ENCODE data around the gene MOCOS. TPM values are rescaled to one million over a fixed set of nuclear protein-coding genes. Genes with fewer than 3 reads are reported as not detected.

MOCOS gene
- total RNA-seq, 3 donors from 2014 or later: 3.3 to 4.7 (median 4.4) TPM

GRCh38 chr18:36284671-36285295 is 97.5 kb downstream of the MOCOS start:
- Histone ChIP-seq H3K9me3 (peaks cover 5% of the 10 kb centered on the region), H3K4me1 (ENCODE audit: low read depth) (no peaks in the 10 kb centered on the region), H3K4me3 (no peak overlapping the region), H3K36me3 (ENCODE audit: low read depth) (no peaks in the 10 kb centered on the region)
- peak; percentile 74 for TF ChIP-seq CTCF (IDR thresholded peaks at IDR 0.05)
- ATAC-seq (peak; percentile 62), DNase-seq (peak in 1 of 3 donors; percentile 75)
- intact Hi-C loops (cut with DNase I, micrococcal nuclease): loop anchor here (2.0 to 10.0 kb wide), 3 partner anchors 188 to 270 kb away; no protein-coding TSS in a partner anchor

GRCh38 chr18:36287653-36288052 is 100.4 kb downstream of the MOCOS start:
- DNase-seq (no peak), ATAC-seq (no peak)
- TF ChIP-seq CTCF (IDR thresholded peaks at IDR 0.05): no peak
- H3K4me1 ChIP-seq (ENCODE audit: low read depth): no peaks in the 10 kb centered on the region
- no peaks in the 10 kb centered on the region for H3K36me3 ChIP-seq (ENCODE audit: low read depth)
- intact Hi-C loops (cut with DNase I, micrococcal nuclease): loop anchor here (5.0 to 10.0 kb wide), 2 partner anchors 265 to 273 kb away; no protein-coding TSS in a partner anchor
- H3K4me3 ChIP-seq: no peak overlapping the region
- peaks cover 5% of the 10 kb centered on the region for H3K9me3 ChIP-seq

- Histone ChIP-seq H3K36me3 (ENCODE audit: low read depth) (no peaks in the 10 kb centered on the region), H3K9me3 (peaks cover 5% of the 10 kb centered on the region), H3K4me3 (no peak overlapping the region), H3K4me1 (ENCODE audit: low read depth) (no peaks in the 10 kb centered on the region)
- no peak for DNase-seq
- intact Hi-C loops (cut with DNase I, micrococcal nuclease): loop anchor here (5.0 to 10.0 kb wide), 2 partner anchors 266 to 274 kb away; no protein-coding TSS in a partner anchor
- no peak for ATAC-seq
- TF ChIP-seq CTCF (IDR thresholded peaks at IDR 0.05): no peak
Measured at GRCh38 chr18:36288689-36289088, 101.4 kb downstream of the MOCOS start.

GRCh38 chr18:36294031-36294430 is 106.7 kb downstream of the MOCOS start:
- ATAC-seq: no peak
- no peak for TF ChIP-seq CTCF (IDR thresholded peaks at IDR 0.05)
- DNase-seq: no peak
- H3K4me3 ChIP-seq: no peak overlapping the region
- H3K9me3 ChIP-seq: peaks cover under 1% of the 10 kb centered on the region
- intact Hi-C loops (cut with DNase I, micrococcal nuclease): no loop called here
- peaks cover 13% of the 10 kb centered on the region for H3K4me1 ChIP-seq (ENCODE audit: low read depth)
- H3K36me3 ChIP-seq (ENCODE audit: low read depth): no peaks in the 10 kb centered on the region

GRCh38 chr18:36295214-36295613 is 107.9 kb downstream of the MOCOS start:
- Histone ChIP-seq H3K4me3 (no peak overlapping the region), H3K36me3 (ENCODE audit: low read depth) (no peaks in the 10 kb centered on the region), H3K4me1 (ENCODE audit: low read depth) (peaks cover 13% of the 10 kb centered on the region), H3K9me3 (no peaks in the 10 kb centered on the region)
- no peak for ATAC-seq
- intact Hi-C loops (cut with DNase I, micrococcal nuclease): no loop called here
- no peak for TF ChIP-seq CTCF (IDR thresholded peaks at IDR 0.05)
- DNase-seq: no peak
